HG03064 (cell line): ENCODE data around the gene CYP4A22.
"Not testable (repeated sequence)": the region's sequence is repeated elsewhere in the genome, so short reads cannot be mapped to it uniquely, and the experiment has no call there.

Experiments used
- ATAC-seq: cut with Tn5 transposase; IDR thresholded peaks from one replicate; pipeline ENCODE4 v1.9.1; 2021; ENCODE audit warnings: low read depth; ENCODE audit not compliant: unreplicated experiment

Gene CYP4A22

GRCh38 chr1:47184090-47184821 is 47.0 kb downstream of the CYP4A22 start:
- no peak for ATAC-seq

DNA sequence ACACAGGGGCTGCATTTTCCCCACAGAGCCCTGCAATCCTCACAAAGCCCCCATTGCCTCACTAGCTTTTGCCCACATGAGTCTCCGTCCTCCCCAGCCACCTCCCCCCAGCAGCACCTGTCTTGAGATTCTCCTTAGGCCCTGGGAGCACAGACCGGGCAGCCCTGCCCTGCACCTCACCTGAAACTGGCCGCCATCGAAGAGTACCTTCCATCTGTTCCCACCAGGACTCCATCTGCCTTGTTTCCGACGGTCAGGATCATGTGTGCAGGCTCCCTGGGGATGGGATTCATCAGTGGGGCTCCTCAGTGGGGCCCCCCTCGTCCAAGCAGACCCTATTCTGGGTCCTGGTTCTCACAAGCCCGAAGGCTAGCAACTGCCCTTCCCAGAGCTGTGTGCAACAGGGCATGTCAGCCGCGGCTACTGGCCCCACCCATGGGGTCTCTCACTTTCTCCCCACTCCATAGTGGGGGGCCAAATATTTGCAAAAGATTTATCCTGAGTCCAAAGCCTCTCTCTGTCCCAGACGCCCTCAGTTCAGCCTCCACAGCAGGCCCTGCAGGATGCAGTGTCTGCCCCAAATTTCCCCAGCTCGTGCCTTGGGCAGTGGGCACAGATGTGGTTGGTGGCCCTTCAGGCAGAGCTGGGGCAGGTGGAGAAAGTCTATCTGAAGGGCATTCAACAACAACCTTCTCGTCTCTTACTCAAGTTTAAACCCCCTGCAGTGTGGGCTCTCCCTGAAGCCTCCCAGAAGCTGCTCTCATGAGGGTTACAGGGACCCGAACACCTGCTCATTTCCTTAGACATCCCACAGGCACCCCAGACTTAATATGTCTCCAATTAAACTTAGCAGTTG is 47.8 kb downstream of the CYP4A22 start:
- ATAC-seq: no peak

DNA sequence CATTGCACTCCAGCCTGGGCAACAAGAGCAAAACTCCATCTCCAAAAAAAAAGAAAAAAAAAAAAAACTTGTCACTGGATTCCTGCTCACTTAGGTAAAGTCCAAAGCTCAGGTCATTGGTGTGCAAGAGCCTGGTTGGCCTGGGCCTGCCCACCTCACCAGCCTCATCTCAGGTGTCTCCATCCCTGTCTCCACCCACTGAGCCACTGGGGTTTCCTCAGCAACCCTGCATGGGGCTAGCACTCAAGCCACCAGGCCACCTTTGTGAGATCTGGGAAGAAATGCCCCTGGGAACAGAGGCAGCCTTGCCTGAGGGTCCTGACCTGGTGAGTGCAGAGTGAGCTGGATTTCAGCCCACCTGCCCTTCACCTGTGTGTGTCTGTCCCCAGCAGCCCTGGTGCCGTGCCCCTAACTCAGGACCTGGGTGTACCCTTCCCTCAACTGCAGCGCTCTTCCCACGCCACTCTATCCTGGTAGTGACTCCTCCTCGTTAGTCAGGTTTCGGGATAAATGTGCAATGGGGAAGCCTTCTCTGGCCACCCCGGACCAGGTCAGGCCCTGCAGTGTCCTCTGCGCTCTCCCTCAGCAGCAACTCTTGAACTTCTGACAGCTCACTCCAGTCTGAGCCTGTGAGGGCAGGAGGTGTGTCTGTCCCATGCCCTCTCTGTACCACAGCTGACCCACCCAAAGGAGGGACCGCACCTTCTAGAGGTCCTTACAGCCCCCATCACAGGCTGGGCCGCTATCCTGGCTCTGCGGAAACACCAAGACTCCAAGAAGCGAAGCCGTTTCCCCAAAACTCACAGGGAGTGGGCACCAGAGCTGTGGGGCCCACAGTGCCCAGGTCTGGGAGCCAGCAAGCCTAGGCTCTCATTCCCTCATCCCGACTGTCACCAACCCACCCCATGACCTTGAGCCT is 49.3 kb downstream of the CYP4A22 start:
- no peak for ATAC-seq

DNA sequence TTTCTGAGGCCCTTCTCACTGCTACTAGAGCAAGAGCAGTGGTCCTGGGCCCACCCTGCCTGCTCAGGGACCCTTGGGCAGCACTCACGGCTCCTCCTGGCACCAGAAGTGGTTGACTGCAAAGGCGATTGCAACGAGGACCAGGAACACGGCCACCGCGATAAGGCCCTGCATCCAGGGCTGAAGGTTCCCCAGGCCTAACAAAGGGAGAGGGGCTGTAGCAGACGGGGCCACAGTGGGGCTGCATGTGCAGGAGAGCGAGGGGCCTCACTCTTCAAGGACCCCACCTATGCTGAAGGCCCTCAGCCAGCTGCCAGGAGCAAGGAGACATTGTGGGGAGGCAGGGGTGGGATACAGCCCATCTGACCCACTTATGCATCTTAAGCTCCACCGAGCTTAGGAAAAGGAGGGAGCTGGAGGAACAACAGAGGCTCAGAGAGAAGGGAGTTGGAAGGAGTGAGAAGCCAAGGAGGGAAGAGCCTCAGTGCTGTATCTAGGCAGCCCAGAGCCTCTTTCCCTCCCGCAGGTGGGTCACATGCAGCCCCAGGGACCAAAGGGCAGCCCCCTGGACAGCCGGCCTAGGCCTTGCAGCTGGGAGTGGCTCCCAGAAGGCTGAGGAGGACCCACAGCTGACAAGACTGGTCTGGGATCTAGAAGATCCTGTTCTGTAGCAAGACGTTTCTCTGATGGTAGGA is 50.1 kb downstream of the CYP4A22 start:
- no peak for ATAC-seq

DNA sequence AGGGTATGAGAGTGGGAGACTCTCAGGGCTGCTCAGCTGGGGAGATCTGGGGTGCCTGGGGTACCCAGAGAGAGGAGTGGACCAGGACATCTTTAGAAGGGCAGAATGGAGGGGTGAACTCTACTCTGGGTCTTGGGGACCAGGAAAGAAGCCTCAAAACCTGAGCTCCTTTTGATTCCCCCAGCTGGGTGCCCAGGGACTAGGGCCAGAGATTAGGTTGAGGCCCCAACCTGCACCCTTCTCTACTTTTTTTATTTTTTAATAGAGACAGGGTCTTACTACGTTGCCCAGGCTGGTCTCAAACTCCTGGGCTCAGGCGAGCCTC is 50.6 kb downstream of the CYP4A22 start:
- no peak for ATAC-seq

- ATAC-seq: no peak
These were observed 51.8 kb downstream of the CYP4A22 start for GRCh38 chr1:47188791-47189785.

DNA sequence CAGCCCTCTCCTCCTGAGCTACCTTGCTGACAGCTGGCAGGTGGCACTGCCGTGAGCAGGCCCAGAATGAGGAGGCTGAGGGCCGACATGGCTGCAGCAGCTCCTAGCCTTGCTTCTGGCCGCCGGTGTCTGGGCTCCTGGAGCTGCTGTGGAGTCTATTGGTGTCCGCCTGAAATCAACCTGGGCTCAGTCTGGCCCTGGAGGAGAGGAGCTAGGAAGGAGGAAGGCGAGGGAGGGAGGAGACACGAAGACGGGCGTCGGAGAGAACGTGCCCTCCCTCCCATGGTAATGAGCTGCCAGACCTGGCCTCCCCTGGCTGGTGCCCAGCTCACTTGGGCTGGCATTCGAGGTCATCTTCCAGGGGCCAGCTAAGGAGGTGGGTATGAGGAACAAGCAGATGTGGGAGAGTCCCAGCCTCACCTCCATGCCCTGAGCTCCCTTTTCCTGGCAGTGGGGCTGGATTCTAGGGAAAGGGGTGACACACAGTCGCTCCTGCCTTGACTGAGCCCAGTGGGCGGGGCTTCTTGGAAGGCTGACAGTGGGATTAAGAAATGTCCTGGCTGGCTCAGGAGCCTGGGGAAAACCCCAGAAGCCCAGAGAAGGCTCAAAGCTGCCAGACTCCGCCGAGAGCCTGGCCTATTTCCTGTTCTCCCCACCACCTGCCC is 52.7 kb downstream of the CYP4A22 start, which contains the start of gene PDZK1IP1:
Gene PDZK1IP1 (minus strand): TSS at position 193 of the 665 bp plus-strand sequence. CDS start 104 bp downstream, at position 89.
- no peak for ATAC-seq

DNA sequence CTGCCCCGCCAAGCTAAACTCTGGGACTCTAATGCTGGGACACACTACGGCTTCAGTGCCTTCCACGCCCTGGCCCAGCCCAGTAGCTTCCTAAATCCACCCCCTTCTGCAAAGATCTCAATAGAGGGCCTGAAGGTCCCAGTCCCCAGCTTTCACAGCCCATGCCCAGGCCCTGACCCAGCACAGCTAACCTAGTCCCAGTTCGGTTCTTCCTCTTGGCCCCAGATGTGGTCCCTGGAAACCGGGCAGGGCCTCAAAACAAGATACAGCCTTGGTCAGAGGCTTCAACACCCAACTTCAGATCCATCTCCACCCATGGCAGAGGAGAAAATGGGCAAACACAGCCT is 53.2 kb downstream of the CYP4A22 start:
- no peak for ATAC-seq

GRCh38 chr1:47190857-47191256 is 53.6 kb downstream of the CYP4A22 start:
- no peak for ATAC-seq

DNA sequence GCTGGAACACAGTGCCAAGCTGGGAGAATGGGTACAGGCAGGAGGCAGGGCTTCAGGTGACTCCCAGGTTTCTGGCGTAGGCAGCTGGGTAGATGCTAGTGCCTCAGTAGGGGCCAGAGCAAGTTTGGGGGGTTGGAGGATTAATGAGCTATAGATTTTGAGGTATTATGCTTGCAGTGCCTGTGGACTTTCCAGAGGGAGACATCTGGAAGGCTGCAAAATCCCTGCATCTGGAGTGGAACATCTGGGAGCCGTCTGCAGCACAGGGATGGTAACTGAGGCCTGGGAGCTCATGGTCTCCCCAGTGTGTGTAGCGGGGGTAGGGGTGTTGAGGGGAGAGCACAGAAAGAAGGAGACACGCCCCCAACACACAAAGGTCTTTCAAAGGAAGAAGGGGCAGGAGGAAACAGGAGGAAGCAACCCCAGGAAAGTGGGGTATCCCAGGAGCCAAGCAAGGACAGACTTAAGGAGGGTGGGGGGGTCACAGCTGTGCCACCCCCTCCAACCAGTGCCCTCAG is 54.8 kb downstream of the CYP4A22 start:
- ATAC-seq: no peak

DNA sequence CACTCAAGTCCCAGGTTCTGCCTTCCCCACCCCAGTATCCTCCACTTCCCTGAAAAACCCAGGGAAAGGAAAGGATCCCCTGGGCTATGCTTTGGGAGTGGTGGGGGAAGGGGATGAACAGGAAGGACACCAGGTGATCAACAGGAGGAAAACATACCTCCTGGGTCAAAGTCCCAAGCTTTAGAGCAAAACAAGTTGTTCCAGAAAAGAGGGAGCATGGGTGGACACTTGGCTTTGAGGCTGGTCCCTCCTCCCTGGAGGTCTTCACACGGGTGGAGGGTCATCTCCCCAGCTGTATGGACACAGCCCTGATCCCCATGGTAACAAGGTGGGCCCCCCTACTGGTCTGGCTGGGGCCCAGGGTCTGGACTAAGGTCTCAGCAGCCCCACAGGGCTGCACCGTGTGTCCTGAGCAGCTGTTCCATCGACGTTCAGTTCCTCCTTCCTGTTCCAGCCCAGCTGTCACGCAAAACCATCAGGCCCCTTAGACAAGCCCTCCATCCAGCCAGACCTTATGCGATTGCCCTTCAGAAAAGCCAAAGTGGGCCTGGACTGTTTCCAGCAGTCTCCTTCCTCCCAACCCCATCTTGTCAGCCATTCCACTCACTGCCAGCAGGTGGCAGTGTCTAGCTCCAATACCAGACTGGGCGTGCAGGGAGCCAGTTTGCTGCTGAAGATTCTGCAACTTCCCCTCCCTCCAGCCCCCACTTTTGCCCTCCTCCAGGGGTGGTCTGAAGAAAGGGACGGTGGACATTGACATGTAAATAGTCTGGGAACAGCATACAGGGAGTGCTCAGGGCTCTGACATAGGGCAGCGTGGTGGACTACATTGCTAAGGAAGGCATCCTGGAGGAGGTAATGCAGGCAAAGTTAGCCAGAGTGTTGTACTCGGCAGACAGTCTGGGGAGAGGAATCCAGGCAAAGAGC is 55.5 kb downstream of the CYP4A22 start:
- no peak for ATAC-seq

GRCh38 chr1:47193496-47193895 is 56.3 kb downstream of the CYP4A22 start:
- ATAC-seq: not testable (repeated sequence)

DNA sequence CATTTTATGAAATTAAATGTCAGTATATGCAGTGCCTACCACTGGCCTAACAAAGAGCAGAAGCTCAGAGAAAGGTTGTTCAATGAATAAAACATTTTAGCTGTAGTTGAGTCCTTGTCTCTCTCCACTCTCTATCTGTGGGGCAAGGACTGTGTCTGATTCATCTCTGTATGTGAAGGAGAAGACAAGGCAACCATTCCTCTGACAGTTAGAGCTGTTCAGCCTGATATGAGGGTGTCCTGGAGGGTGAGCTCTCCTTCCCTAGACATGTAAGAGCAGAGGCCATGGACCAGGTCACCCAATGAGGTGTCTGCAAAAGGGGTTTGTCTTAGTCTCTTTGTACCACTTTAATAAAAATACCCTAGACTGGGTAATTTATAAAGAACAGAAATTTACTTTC is 57.1 kb downstream of the CYP4A22 start:
- no peak for ATAC-seq

DNA sequence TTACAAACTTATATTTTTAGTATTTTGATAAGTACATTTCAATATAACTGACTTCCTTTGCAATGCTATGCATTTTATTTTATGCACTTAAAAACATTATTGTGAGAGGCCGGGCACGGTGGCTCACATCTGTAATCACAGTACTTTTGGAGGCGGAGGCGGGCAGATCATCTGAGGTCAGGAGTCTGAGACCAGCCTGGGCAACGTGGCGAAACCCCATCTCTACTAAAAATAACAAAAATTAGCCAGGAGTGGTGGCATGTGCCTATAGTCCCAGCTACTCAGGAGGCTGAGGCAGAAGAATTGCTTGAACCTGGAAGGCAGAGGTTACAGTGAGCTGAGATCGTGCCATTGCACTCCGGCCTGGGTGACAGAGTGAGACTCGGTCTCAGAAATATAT is 58.7 kb downstream of the CYP4A22 start:
- not testable (repeated sequence) for ATAC-seq

DNA sequence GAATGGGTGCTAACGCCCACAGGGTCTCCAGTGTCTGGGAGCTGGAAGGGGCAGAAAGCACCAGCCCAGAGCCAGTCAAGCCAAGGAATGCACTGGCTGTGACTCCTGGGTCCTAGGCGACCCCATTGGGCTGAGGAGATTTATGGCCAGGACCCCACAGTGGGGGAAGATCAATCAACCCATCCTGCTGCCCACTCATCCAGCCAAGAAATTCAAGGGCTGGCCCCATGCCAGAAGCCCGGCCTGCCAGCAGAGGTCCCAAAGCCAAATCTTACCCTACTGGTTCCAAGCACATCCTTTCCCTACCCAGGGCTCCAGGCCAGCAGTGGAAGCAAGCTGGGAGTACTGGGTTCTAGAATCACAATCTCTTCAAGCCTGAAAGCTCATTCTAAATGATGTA is 59.4 kb downstream of the CYP4A22 start:
- ATAC-seq: no peak

- no peak for ATAC-seq
These were observed 61.0 kb downstream of the CYP4A22 start for GRCh38 chr1:47198214-47198613.
